GM19452 (cell line): ENCODE results near the gene RAB11FIP3.

Source experiments
- ATAC-seq: cut with Tn5 transposase; IDR thresholded peaks from one replicate; pipeline ENCODE4 v1.9.1; 2021; ENCODE audit not compliant: unreplicated experiment

RAB11FIP3 gene

GRCh38 chr16:564690-565418 is 139.4 kb downstream of the RAB11FIP3 start:
- no peak for ATAC-seq

DNA sequence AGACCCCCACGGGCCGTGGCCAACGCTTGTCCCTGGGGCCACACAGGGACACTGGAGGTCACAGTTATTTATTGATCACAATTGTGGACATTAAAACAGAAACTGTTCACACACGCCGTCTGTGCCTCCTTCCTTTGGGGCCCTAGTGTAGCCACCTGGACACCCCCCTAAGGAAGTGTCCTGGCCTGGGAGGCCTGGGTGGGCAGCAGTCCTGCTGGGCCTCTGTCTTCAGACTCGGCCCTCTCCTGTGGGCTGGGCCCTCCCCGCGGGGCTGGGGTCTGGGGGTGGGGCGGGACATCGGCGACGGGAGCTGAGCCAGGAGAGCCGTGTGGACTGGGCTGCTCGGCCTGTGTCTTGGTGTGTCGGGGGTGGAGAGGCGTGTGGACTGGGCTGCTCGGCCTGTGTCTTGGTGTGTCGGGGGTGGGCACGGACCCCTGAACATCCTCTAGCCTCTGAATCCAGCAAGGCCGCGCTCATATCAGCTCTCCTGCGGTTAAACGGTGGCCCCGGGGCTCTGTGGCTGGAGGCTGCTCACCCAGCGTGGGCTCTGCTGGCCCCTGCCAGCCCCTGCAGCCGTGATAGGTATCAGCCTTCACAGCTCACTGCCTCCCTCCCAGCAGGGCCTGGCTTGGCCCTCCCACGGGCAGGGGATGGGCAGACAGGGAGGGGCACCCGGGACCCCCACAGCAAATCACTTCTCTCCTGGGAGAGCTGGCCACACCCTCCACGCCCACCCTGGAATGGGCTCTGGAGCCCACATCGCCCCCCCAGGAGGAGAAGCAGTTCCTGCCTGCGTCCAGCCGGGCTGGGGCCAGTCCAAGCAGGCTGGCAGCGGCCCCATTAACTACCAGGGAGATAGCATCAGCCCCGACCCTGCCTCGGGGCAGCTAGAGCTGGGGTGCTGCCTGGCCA is 140.2 kb downstream of the RAB11FIP3 start:
- no peak for ATAC-seq

- peak; percentile 48 for ATAC-seq
Measured at GRCh38 chr16:566475-567372, 141.3 kb downstream of the RAB11FIP3 start, which contains the start of gene NHLRC4. NHLRC4 (plus strand) TSS chr16:567005; CDS start chr16:568048, 1,043 bp downstream.

DNA sequence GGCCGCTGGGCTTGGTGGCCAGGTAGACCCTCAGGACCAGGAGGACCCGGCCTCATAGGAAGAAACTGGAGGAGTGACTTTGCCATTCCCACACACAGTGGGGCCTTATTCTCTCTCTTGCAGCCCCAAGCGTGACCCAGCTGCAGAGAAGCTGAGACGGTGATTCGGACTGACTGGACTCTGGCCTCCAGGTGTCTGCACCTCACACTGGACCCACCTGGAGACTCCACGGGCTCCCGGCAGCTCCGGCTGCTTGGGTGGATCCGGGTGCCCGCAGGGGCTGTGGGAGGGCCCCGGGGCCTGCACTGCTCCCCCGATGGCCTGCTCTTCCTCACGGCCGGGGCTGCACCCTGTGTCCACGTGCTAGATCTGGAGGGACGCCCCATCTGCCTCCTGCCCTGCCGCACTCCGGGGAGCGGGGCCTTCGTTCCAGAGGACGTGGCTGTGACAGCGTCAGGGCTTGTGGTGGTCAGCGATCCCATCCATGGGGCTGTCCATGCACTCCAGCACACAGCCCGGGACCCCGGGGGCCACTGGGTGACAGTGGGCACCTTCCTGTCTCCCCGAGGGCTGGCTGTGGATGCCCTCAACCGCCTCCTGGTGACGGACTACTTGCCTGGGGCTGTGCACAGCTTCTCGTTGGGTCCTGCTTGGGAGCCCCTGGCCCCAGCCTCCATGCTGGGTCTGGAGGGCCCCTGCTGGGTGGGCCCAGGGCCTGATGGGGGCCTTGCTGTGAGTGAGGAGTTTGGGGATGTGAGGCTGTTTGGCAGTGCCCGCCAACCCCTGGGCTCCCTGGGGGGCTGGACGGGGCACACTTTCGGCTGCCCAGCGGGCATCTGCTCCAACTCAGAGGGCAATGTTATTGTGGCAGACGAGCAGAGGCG is 142.2 kb downstream of the RAB11FIP3 start:
- ATAC-seq = no peak

- no peak for ATAC-seq
Measured at GRCh38 chr16:568401-569258, 143.2 kb downstream of the RAB11FIP3 start.

GRCh38 chr16:569445-570254 is 144.2 kb downstream of the RAB11FIP3 start, which contains the start of gene PIGQ:
PIGQ (plus strand) TSS chr16:569968; CDS start chr16:574075, 4,107 bp downstream.
- peak; percentile 56 for ATAC-seq
